Gastroesophageal sphincter (tissue), 3 donors: ENCODE measurements around the gene SFTPB.

ENCODE experiments used
- CTCF ChIP-seq, 4 experiments: fragments of 200-600 bp in 2 of 4; fragments of 450-650 bp in 2 of 4; sonication (generic) in 1 of 4; IDR thresholded peaks; one replicate each; pipeline ENCODE4 v1.5.1; 2017 to 2019; ENCODE audit warnings: antibody characterized with exemption in 4 of 4, mild to moderate bottlenecking in 2 of 4, moderate library complexity in 2 of 4
- POLR2A ChIP-seq, 2 donors: fragments of 450-650 bp; IDR thresholded peaks; one replicate each; pipeline ENCODE4 v1.6.1; 2017; ENCODE audit warnings: antibody characterized with exemption in 2 of 2, mild to moderate bottlenecking in 2 of 2, moderate library complexity in 1 of 2
- POLR2AphosphoS5 ChIP-seq: sonication (generic); formaldehyde crosslinking; IDR thresholded peaks from one replicate; pipeline ENCODE4 v1.6.1; 2017; ENCODE audit warnings: antibody characterized with exemption

- TF ChIP-seq POLR2A (IDR thresholded peaks at IDR 0.05) (no peak), CTCF (IDR thresholded peaks at IDR 0.05) (no peak), POLR2AphosphoS5 (no peak)
These were observed 6.4 kb upstream of the SFTPB start for GRCh38 chr2:85674417-85674816.
